Coronary artery (tissue), 2 donors: ENCODE results near the gene COL2A1.

Experiments
- DNase-seq: peaks from one replicate; pipeline ENCODE4 v3.0.0-alpha.2; 2017; ENCODE audit warnings: low spot score
- H3K27ac ChIP-seq, 2 donors: fragments of 200-600 bp; sonication (generic); one replicate each; pipeline ENCODE4 v1.5.1; 2016 to 2019
- H3K4me3 ChIP-seq: fragments of 200-600 bp; sonication (generic); 2 replicates; pipeline ENCODE4 v1.5.1; 2016; ENCODE audit warnings: mild to moderate bottlenecking, moderate library complexity
- TF ChIP-seq, protein P1 (sequence below): fragments of 200-600 bp; sonication (generic); IDR thresholded peaks from one replicate; pipeline ENCODE4 v1.5.1; 2019; ENCODE audit warnings: antibody characterized with exemption

The COL2A1 gene

DNA sequence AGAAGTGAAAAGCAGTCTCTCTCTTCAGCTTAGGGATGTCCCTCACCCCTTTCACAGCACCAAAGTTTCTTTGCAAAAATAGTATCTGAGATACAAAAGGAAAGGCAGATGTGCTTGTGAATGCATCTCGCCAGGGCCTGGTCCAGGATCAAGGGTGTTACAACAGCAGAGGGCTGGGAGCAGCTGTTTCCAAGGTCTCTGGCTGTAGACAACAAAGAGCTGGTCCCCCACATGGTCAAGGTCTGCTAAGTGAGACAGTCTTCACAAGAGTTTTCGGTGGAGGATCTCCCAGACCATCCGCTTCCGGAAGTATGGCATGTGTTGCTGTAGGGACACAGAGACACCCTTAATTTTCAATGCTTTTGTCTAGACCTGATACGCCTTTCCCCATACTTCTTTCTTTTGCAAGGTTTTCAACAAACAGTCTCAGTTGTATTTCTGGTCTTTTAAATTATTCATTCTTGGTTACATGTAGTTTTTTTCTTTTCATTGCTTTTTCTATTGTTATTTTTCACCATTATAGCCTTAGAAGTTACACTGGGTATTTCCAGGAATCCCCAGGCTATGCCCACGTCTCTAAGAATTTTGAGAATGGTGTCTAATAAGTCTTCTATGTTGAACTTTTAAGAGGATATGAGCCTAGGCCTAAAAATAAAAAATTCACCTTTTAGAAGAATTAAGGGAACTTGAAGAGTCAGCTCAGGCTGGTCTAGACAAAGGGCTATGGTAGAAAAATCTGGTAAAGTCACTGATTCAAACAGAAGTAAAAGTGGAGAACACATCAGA is 41.0 kb upstream of the COL2A1 start:
- DNase-seq, result no peak
- Histone ChIP-seq H3K4me3 (no peak overlapping the region), H3K27ac (no peak overlapping the region)
- TF ChIP-seq, protein P1, sequence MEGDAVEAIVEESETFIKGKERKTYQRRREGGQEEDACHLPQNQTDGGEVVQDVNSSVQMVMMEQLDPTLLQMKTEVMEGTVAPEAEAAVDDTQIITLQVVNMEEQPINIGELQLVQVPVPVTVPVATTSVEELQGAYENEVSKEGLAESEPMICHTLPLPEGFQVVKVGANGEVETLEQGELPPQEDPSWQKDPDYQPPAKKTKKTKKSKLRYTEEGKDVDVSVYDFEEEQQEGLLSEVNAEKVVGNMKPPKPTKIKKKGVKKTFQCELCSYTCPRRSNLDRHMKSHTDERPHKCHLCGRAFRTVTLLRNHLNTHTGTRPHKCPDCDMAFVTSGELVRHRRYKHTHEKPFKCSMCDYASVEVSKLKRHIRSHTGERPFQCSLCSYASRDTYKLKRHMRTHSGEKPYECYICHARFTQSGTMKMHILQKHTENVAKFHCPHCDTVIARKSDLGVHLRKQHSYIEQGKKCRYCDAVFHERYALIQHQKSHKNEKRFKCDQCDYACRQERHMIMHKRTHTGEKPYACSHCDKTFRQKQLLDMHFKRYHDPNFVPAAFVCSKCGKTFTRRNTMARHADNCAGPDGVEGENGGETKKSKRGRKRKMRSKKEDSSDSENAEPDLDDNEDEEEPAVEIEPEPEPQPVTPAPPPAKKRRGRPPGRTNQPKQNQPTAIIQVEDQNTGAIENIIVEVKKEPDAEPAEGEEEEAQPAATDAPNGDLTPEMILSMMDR, result no peak

DNA sequence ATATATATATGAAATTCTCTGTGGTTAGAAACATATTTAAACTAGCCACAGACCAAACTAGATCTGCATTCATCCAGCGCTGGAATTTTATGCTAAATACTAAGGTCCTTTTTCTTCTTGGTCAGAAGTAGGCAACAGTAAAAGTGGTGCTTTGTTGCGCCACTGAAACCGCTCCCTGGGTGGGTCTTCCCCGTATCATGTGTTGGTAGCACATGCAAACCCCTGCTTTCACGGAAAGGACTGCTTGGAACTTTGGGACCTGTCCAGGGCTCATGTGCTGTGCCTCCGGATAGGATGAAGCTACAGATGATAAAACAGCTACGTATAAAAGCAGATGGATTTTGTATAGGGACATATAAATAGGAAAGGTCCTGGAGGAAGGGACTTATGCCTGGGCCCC is 40.1 kb upstream of the COL2A1 start:
- Histone ChIP-seq H3K27ac (no peak overlapping the region), H3K4me3 (no peak overlapping the region)
- TF ChIP-seq, protein P1, result no peak
- DNase-seq, result no peak

DNA sequence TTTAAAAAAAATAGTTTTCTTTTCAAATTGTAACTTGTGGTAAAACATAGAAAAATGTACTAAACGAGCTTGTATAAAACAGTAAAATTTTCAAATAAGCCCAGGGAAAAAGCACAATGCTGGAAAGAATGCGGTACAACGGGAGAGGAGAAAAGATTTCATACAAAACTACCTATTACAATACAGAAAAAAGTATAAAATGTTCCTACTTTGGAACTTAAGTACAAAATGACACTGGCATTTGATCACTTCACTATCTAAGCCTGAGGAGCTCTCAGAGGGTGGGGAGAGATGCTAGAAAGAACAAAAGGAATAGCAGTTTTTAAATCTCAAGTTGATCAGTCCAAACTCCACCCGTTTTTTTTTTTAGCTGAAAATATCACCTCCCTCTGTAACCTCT is 39.5 kb upstream of the COL2A1 start:
- H3K4me3 ChIP-seq, result no peak overlapping the region
- TF ChIP-seq, protein P1, result no peak
- no peak for DNase-seq
- H3K27ac ChIP-seq, result no peak overlapping the region

DNA sequence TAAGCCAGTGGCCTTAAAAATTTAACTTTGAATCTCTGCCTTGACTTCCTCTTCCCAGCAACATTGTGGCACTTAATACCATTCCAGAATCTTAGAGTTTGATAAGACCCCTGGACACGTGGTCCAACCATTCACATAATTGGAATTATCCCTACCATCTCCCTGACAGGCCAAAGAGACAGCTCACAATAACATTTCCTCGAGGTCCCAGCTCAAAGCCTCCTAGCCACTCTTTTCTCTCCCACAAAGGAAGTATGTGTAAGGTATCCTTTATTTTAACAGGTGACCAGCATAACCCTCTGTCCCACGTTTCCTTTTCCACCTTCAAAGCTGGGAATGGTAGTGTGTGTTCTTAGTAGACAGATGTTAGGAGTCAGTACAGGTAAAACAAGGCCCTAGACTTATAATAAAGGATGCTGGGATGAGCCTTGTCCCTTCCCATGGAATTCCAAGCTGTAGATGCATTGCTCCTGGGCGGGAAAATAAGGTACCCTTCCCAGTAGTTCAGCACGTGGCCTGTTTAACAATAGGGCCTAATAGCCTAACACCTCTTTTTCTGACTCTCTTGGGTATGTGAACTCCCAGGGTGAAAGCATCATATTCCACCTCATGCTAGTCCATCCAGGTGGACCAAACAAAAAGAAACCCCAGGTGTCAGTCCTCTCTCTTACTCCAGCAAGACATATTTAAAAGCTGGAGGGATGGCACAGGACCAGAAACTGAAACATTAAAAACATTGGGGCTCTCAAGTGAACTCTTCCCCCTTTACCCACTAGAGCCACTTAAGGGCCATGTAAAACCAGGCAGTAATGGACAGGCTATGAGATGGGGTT is 37.5 kb upstream of the COL2A1 start:
- no peak overlapping the region for H3K4me3 ChIP-seq
- DNase-seq, result no peak
- H3K27ac ChIP-seq, result no peak overlapping the region
- TF ChIP-seq, protein P1, result no peak

DNA sequence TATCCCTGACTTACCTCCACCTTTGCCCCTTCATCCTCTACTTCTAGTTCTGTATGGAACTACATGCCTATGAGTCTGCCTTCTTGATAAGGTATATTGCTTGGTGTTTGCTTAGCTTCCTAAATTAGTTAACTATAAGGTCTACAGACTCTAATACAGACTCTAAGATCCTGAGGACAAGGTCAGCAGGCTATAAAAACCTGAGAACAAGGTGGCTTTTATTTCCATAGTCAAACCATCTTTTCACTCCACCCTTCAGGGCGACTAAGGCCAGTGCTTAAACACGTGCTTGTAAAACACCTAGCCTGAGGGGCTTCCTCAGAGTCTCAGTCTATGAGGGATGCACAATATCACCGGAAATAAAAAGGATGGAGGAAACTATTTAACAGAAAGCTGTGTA is 36.1 kb upstream of the COL2A1 start:
- TF ChIP-seq, protein P1, result no peak
- no peak overlapping the region for H3K27ac ChIP-seq
- DNase-seq, result no peak
- H3K4me3 ChIP-seq, result no peak overlapping the region

DNA sequence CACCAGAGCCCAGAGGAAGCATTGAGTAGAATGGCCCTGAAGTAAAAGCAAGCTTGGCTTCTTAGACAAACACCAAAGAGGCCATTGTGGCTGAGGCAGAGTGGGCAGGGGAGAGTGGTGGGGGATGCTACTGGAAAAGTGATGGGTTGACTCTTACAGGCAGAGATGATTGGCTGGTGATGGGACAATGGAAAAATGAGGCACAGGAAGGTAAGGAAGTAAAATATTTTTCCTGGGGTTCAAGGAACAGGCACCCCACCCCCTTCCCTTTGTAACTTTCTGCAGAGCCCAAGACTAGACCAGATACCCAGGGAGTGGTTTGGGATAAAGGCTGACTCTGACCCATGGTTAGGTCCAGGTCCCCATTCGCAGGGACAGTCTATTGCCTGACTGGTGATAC is 34.9 kb upstream of the COL2A1 start:
- DNase-seq, result no peak
- no peak overlapping the region for H3K27ac ChIP-seq
- TF ChIP-seq, protein P1, result no peak
- H3K4me3 ChIP-seq, result no peak overlapping the region
